Activated CD4-positive, alpha-beta T cell treated with anti-CD3 and anti-CD28 coated beads for 48 hours (primary cell): Measurements from ENCODE around the gene UMAD1.

ENCODE experiments used
- DNase-seq: peaks from one replicate; pipeline ENCODE4 v3.0.0-alpha.2; 2020

Gene UMAD1

DNA sequence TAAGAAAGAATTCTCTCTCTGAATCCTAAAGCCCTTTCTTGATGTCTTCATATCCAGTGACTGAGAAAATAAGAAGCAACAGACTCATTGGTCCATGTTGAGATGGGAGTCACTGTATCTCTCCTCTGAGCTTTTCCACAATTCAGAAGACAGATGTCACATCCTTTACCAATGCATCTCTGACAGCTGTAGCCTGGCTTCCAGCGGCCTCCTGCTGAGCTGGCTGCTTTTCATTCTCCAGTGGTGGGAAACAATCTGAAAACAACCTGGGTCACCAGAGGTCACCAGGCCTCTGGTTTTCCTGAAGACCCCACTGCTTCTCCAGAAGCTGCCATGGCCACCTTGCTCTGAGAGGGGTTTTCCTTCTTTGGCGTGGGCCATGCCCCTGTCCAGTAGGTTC lies 96.1 kb downstream of the UMAD1 start:
- DNase-seq: no peak

DNA sequence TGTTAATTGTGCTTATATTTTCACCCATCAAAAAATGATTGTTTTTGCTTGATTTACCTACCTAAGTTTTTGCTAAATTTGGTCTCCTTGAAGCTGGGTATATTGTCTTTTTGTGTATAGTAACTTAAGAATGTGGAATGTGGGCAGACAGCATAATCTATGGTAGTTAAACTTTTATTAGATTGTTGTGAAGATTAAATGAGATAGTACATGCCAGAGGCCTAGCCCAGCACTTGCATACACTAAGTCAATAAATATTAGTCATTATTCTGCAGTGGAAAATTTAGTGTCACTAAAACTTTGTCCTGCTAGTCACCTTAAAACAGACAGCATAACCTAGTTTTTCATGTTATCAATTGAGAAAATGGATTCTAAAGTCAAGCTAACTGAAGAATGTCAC lies 97.1 kb downstream of the UMAD1 start:
- no peak for DNase-seq

DNA sequence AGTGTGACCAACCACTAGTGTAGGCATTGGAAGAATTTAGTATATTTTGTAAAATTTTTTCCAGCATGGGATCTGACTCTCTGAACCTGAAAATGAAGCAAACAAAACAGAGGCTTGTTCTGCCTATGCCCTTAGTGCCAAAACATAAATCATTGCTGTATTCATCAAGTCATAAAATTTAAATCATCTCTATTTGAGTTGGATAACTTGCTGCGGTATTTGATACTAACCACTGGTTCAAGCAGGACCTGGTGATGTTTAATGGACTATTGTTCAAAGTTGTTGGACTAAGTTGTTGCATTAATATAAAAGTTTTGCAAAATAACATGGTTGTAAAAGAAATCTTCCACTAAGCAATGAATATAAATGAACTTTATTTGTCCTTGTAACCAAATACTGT lies 97.6 kb downstream of the UMAD1 start:
- DNase-seq: no peak

DNA sequence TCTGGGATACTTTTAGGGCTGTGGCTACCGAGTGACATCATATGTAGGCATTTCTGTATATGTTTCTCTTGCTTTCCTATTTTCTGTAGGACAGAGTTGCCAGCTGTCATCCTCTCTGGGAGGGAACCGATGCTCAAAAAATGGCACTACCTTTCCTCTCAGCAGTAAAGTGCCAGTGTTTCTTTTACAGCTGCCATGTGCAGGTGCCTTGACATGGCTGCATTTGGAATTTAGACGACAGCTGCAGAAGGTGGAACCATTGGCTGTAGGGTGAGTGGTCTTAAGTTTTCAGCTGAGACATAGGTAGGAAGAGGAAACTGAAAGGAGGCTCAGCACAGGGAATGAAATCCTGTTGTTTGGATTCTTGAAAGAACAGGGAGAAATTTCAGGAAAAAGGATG lies 98.1 kb downstream of the UMAD1 start:
- DNase-seq: no peak

DNA sequence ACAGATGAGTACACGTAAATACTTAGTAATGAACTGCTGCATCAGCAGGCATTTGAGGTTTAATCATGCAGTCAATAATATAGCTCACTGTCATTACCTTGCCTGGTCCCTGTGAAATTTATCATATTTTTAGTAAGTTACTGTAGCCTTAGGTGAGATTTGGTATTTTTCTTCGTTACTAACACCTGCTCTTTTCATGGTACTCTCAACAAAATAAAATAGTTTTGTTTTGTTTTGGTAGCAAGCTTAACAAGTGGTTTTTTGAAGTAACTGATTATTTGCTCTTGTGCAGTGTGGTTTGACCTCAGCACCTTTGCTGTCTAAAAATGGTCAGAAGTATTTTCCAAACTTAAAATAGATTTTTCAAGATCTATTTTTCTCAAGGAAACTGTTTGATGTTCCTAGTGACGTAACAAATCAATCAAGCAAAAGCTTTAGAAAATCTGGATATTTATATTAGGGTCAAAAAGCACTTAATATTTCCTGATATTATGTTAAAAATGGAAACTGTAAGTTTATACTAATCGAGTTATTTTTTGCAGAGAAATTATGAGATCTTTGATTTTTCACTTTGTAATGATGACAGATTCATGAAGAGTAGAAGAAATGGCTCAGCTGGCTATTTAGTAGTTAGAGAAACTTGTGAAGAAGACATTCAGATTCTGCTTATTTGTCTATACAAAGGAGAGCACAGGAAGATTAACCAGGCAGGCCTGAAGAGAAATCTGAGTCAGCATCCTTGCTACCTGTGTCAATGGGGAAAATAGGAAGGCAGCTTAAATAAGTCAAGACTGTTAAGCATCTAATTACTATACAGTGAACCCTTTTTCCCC lies 98.9 kb downstream of the UMAD1 start:
- no peak for DNase-seq

DNA sequence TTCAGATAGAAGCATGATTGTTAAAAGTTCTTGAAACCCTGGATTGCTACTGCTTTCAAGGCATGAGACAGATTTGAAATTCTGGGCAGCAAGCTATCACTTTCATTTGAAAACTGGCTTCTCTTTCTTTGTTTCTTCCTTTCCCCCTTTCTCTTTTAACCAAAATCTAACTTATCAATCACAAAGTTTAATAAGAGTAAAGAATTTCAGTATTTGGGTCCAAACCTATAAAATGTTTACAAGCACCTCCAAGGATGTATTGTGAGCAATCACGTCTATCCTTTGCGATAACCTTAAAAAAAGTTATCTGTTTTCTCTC lies 99.4 kb downstream of the UMAD1 start:
- DNase-seq: no peak

DNA sequence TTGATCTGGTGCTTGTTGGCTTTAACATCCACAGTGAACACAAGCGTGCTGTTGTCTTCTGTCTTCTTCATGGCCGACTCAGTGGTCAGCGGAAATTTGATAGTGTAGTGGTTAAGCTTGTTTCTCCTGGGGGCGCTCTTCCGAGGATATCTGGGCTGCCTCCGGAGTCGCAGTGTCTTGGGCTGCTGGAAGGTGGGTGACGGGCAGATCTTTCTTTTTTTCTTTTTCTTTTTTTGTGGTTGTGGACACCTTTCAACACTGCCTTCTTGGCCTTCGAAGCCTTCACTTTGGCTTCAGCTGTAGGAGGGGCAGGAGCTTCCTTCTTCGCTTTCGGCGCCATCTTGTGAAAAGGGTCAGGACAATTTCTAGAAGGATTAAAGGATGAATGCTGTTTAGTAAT lies 101.7 kb downstream of the UMAD1 start:
- DNase-seq: no peak

DNA sequence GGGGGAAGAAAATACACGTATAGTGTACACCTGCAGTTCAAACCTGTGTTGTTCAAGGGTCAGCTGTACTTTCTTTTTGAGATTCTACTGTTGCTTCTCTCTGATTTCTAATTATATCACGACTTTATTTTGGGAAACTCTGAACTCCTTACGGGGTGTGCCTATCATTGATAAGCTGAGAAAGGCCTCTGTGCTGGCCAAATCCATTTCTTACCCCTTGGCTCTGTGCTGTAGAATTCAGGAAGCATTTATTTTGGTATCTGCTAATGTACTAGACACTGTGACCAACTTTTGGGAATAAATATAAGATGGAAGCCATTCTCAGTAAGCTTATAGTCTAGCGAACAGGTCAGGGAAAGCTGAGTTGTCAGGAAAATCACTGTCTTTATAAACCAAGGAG lies 104.7 kb downstream of the UMAD1 start:
- DNase-seq: no peak

DNA sequence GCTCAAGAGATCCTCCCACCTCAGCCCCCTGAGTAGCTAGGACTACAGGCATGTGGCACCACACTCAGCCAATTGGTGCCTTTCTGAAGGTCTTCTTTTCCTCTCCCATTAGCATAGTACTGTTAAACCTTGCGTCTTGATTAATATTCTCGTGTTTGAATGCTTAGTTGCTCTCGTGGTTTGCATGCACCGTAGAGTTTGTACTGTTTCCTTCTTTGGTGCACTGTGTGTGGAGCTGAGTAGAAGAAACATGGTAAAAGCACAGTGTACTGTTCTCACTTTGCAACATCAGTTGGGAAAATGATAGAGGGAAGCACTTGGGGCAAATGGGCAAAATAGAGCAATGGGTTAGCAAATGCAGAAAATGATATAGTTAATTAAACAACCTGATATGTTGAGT lies 105.4 kb downstream of the UMAD1 start:
- DNase-seq: no peak

DNA sequence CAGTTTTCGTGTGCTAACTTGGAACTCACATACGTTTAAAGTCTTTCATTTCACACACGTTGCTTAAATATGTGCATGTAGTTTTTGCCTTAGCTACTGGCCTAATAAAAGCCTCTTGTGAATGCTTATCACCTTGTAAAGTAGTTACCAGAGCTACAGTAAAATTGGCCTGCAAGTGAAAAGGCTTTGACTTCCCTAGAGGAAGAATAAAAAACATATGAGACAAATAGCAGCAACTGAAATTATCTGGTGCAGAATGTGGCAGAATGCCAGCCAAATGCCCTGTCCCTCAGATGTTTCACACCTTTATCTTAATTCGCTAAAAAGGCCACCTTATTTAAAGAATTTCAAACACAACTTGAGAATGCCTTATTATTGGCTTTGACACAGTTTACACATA lies 105.9 kb downstream of the UMAD1 start:
- no peak for DNase-seq

DNA sequence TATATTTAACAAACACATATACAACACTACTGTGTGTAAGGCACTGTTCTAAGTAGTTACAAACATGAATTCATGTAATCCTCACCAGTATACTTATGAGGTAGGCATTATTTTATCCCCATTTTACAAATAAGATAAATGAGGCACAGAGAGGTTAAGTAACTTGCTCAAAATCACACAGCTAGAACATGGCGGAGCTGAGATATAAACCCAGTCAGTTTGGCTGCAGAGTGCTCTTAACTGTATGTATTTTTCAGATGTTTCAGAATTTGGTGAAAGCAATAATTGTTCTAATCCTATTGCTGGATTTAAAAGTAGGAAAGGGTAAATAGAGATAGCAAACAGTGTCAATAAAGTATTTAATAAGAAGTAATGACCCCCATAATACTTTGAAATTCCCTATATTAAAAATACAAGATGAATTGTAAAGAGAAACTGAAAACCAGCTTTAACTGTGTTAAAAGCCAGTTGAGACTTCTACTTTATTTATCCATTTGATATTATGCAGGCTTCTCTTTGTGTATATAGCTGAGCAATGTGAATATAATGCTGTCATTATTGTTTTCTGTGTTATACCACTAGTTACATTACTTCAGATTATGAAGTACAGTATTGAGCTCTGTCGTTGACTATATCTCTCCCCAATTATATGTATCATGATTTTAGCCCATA lies 110.2 kb downstream of the UMAD1 start:
- DNase-seq: no peak

DNA sequence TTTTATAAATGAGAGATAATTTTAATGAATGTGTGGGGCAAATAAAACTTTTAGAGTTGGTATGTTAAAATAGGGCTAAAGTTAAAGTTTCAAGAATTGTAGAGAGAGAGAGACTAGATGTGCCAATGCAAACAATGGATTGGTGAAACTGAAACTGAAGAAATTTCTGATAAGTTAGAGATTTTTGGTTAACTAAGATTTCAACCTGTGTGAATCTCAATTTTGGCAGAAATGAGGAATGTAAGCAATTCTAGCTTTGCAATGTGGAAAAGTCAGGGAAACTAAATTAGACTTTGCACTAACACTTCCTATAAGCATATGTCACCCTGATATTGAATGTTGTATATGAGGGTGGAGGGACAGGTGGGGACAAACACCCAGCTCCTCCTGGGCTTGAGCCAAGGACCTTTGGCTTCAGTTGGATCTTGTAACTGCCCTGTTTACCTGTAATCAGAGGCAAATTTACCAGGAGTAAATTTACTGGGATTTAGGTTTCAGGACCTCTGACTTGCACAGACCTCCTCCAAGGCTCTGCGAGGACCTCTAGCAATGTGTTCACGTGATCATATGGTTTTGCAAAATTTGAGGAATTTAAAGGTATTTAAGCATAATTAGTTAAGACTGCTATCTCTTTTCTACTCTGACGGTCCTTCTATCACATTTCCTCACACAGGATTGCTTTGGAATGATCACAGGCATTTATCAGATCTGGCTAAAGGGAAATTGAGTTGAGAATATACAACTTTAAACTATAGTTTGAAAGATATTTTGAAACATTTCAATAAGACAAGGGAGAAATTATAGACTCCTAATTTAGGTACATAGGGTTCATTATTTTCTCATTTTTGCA lies 110.9 kb downstream of the UMAD1 start:
- DNase-seq: no peak

DNA sequence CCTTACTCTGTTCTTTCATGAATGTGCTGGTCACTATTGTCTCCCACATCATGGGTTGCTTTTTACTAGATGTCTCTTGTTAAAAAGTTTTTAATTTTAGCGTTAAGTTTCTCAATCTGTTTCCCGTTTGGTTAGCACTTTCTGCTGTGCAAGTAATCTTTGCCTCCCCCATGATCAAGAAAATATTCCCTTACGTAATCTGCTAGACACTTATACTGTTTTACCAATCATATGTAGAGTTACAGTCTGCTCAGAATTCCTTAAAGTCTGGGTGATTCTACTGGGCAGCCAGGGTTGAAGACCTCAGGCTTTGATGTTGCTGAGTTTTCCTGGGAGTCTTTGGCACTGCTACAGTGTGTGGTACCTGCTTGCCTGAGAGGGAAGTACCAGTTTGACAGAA lies 116.0 kb downstream of the UMAD1 start:
- DNase-seq: no peak

DNA sequence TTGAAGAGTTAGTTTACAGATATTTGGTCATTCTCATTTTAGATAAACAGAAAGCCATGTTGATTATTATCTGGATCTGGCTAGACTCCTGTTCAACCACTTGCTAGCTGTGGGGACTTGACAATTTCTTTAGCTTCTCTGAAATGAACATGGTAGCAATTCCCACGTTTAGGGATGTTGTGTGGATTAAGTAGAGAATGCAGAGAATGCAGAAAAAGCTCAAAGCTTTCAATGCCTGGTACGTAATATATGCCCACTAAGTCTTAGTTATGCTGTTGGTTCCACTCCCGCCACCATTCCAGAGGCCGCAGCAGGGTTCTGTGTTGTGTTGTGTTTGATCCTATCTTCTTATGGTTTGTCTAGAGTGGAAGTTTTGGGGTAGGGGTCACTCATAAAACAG lies 117.0 kb downstream of the UMAD1 start:
- no peak for DNase-seq

DNA sequence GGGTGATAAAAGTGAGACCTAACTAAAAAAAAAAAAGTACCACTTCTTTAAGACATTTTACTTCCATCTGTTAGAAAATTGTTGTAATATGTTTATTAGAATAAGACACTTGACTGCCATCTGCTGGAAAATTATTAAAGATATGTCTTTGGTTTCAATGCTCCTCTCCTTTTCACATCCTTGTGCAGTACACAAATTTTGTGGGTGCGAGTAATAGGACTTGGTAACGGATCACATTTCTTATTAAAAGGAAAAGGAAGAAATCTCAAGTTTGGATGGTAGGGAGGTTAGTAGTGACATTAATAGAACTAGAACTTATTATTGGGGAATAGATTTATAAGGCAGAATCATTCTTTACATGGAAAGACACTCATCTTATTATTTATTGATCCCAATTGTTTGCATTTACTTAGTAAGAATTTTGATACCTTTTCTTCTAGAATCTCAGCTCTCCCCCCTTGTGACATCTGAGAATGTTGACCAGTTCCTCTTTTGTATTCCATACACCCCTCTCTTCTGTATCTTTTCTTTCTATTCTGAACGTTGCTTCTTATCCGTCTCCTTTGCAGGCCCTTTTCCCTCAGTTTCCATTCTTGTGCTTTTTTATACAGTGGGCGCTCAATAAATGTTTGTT lies 120.9 kb downstream of the UMAD1 start:
- DNase-seq: no peak

DNA sequence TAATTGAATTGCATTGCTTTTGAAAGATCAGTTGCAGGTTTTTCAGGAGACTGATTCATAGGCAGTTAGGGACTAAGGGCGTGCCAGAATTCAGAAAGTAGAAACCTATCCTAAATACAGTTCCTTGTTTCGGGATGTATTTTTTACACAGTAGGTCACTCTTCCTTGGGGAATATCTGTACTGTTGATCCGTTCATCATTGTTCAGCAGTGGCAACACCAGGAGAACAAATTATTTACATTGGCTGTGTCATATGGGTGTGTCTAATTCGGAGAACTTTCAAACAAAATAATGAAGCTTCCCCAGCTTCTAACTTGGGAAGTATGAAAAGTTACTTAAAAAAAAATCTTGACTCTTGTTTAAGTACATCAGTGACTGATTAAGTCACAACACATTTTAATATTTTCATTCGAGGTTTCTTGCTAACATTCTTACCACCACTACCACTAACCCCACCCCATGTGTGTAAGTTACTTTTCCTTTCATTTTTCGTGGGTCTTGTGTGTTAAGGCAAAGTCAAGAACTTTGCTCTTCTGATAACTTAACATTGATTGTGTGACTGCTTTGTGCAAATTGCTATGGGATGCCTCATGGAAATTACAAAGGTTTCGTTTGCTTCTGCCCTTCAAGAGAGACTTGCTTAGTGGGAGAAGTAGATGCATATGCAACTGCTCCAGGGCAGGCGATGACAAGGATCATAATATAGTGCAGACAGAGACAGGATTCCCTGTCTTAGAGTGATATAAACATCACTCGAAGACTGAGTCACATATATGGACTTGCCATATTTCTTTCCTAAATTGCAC lies 121.6 kb downstream of the UMAD1 start:
- no peak for DNase-seq

DNA sequence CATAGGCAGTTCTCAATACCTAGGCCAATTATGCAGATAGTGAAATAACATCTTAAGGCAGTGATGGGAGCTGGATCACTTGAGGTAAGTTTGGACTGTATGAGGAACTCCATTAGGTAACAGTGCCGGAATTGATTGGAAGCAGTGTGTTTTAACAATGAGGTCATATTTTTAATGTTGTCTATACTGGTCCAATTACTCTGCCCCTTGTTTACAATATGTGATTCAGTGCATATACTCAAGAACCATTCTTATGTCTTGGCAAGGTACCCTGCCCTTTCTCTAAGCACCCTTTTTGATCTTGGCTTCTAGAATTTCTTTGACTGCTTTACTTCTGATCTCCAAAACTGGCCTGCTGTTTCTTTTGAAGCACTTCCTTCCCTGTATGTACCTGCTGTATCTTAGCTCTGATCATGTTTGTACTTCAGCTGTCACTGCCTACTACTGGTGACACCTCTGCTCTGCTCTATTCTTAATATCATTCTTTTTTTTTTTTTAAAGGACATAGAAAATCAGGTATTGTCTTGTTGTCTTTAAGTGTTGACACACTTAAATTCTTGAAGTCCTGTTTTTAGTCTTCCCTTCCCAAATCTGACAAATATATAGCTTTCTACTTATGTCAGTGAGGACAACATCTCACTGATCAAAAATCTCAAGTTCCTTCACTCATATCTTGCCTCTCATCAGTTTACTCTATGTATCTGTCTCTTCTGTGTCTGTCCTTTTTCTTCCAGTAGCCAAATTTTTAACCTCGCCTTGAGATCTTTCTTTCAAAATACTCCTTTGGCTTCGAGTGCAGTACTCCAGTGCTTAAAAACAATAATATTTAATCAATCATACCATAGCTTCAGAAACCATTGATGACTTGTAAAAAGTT lies 124.2 kb downstream of the UMAD1 start:
- no peak for DNase-seq

DNA sequence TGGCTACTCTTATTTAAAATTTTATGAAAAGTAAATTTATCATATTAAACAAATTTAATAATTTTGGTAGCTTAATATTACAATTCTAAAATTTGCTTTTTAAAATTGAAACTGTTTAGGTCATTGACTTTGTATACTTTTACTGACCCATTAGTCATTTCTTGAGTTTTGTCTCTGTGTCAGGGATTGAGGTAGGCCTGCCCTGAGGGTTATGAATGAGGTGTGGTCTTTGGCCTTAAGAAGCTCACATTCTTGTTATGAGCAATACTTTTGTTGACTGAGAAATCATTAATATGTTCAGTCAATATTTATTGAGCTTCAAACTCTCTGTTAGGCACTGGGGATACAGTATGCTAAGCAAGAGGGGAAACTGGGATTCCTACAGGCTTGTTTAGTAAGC lies 124.9 kb downstream of the UMAD1 start:
- no peak for DNase-seq

DNA sequence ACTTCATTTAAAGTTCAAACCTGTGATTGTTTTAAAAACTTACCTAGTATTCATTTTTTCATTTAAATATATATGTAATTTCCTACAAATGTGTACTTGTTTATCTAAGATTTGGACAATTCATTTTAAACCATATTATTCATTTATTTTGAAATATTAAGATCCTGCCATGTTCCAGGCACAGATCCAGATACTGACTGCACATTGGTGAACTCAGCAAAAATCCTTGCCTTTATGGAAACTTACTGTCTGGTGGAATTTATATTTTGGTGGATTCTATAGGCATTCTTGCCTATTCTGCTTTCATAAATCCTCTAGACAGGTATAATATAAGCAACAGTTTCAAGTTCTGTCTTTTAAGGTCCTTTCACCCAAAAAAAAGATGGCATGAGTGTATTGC lies 126.1 kb downstream of the UMAD1 start:
- no peak for DNase-seq

DNA sequence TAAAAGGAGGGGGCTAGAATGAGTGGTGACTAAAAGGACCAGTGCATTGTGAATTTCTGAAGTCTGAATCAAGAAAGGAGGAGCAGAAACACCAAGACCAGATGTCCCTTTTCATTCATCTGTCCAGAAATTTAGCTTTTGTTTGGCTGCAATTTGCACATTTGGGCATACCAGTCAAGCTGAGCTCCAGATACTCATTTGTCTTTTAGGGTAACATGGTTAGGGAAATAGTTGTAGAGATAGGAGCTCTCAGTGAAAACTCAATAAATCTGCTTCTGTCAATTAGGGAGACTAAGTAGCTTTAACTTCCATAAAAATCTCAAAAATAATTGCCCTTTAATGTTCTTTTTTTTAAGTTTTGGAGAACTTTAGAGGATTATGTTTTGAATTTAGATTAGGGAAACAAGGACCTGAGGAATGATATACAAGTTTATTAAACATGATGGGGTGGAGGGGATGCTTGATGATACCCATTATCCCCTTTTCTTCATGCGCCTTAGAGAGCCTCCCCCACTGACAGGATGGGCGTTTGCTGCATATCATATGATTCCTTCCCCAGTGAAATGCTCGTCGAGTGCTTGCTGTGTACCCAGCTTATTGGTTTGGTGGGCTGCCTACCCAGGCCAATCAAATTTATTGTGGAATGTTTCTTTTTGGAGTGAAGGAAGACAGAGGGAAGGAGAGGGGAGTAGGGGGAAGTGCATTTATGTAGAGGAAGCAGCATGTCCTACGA lies 128.6 kb downstream of the UMAD1 start:
- DNase-seq: no peak
